HepG2 (cell line): ENCODE results near the gene SAMD14. TPM values are rescaled to one million over a fixed set of nuclear protein-coding genes. Genes with fewer than 3 reads are reported as not detected.

Source experiments
- BHLHE40 ChIP-seq: IDR thresholded peaks from 2 replicates; pipeline ENCODE4 v1.6.1; 2011; ENCODE audit warnings: low read length, improper control_type of control experiment
- CHD4 ChIP-seq: fragments of 200-600 bp; sonication (generic); IDR thresholded peaks from 2 replicates; pipeline ENCODE4 v1.7.0; 2017; ENCODE audit warnings: mild to moderate bottlenecking, low read length, borderline replicate concordance
- EED ChIP-seq: sonication (generic); formaldehyde crosslinking; IDR thresholded peaks from 2 replicates; pipeline ENCODE4 v1.5.0; 2020; ENCODE audit warnings: mild to moderate bottlenecking, missing genetic modification reagents
- FOSL2 ChIP-seq: sonication (generic); formaldehyde crosslinking; IDR thresholded peaks from 2 replicates; pipeline ENCODE4 v1.4.0; 2020; ENCODE audit warnings: missing genetic modification reagents
- FOXP1 ChIP-seq, 2 experiments: fragments of 450-650 bp in 1 of 2; IDR thresholded peaks; 2 replicates each; pipeline ENCODE4 v1.6.1; 2017 to 2018; ENCODE audit warnings: antibody characterized with exemption in 1 of 2
- HIVEP1 ChIP-seq: sonication (generic); formaldehyde crosslinking; IDR thresholded peaks from 2 replicates; pipeline ENCODE4 v1.4.0; 2020; ENCODE audit warnings: mild to moderate bottlenecking, missing genetic modification reagents
- NR2C2 ChIP-seq: sonication (generic); formaldehyde crosslinking; IDR thresholded peaks from 2 replicates; pipeline ENCODE4 v1.4.0; 2020; ENCODE audit warnings: missing genetic modification reagents, mild to moderate bottlenecking, moderate library complexity, borderline replicate concordance
- NRL ChIP-seq: sonication (generic); formaldehyde crosslinking; IDR thresholded peaks from 2 replicates; pipeline ENCODE4 v1.5.0; 2020; ENCODE audit warnings: missing genetic modification reagents, mild to moderate bottlenecking, moderate library complexity, borderline replicate concordance
- POLR2A ChIP-seq, 2 experiments: IDR thresholded peaks; 2 replicates each; pipeline ENCODE4 v1.6.1; 2011; ENCODE audit warnings: low read depth in 2 of 2, low read length in 2 of 2, mild to moderate bottlenecking in 1 of 2, moderate library complexity in 1 of 2; ENCODE audit not compliant: insufficient read depth in 1 of 2
- TCF7 ChIP-seq: sonication (generic); IDR thresholded peaks from 2 replicates; pipeline ENCODE4 v1.6.1; 2016; ENCODE audit warnings: antibody characterized with exemption, low read depth
- TEAD3 ChIP-seq: optimal IDR thresholded peaks from 2 replicates; pipeline ENCODE3; 2016; ENCODE audit warnings: borderline replicate concordance
- THAP11 ChIP-seq: IDR thresholded peaks from 2 replicates; pipeline ENCODE4 v1.6.1; 2016; ENCODE audit warnings: missing biosample characterization, missing genetic modification reagents
- U2AF2 ChIP-seq: fragments of 200-400 bp; formaldehyde crosslinking; IDR thresholded peaks from 2 replicates; pipeline ENCODE4 v1.6.1; 2017; ENCODE audit warnings: low read depth, mild to moderate bottlenecking, low read length
- ZFP41 ChIP-seq: sonication (generic); formaldehyde crosslinking; IDR thresholded peaks from 2 replicates; pipeline ENCODE4 v1.4.0; 2020; ENCODE audit warnings: mild to moderate bottlenecking, missing genetic modification reagents, borderline replicate concordance
- ZFY ChIP-seq: sonication (generic); formaldehyde crosslinking; IDR thresholded peaks from 2 replicates; pipeline ENCODE4 v1.4.0; 2020; ENCODE audit warnings: missing genetic modification reagents
- ZNF18 ChIP-seq: sonication (generic); formaldehyde crosslinking; IDR thresholded peaks from 2 replicates; pipeline ENCODE4 v1.8.0; 2022; ENCODE audit warnings: mild to moderate bottlenecking, missing genetic modification reagents; ENCODE audit not compliant: insufficient replicate concordance
- ZNF230 ChIP-seq: sonication (generic); formaldehyde crosslinking; IDR thresholded peaks from 2 replicates; pipeline ENCODE4 v1.4.0; 2020; ENCODE audit warnings: mild to moderate bottlenecking, missing genetic modification reagents
- ZNF275 ChIP-seq: sonication (generic); formaldehyde crosslinking; IDR thresholded peaks from 2 replicates; pipeline ENCODE4 v1.8.0; 2022; ENCODE audit warnings: missing genetic modification reagents, mild to moderate bottlenecking, inconsistent platforms, borderline replicate concordance
- ZNF501 ChIP-seq: sonication (generic); formaldehyde crosslinking; IDR thresholded peaks from 2 replicates; pipeline ENCODE4 v1.5.1; 2020; ENCODE audit warnings: mild to moderate bottlenecking, moderate library complexity, missing genetic modification reagents
- ZNF567 ChIP-seq: sonication (generic); formaldehyde crosslinking; IDR thresholded peaks from 2 replicates; pipeline ENCODE4 v1.8.1; 2023; ENCODE audit warnings: mild to moderate bottlenecking, missing genetic modification reagents, borderline replicate concordance
- ZNF629 ChIP-seq: sonication (generic); formaldehyde crosslinking; conservative IDR thresholded peaks from 2 replicates; pipeline ENCODE4 v1.5.0; 2020; ENCODE audit warnings: missing genetic modification reagents
- ZNF674 ChIP-seq: sonication (generic); formaldehyde crosslinking; IDR thresholded peaks from 2 replicates; pipeline ENCODE4 v1.5.0; 2020; ENCODE audit warnings: low read depth, mild to moderate bottlenecking, missing genetic modification reagents
- ZNF687 ChIP-seq: sonication (generic); formaldehyde crosslinking; IDR thresholded peaks from 2 replicates; pipeline ENCODE4 v1.5.1; 2020; ENCODE audit warnings: mild to moderate bottlenecking, missing genetic modification reagents, moderate library complexity
- ZNF749 ChIP-seq: sonication (generic); formaldehyde crosslinking; IDR thresholded peaks from 2 replicates; pipeline ENCODE4 v1.8.0; 2022; ENCODE audit warnings: mild to moderate bottlenecking, missing genetic modification reagents, moderate library complexity, borderline replicate concordance
- polyA plus RNA-seq, 8 experiments: library from polyadenylated mRNA; depleted of rRNA in 3 of 8; stranded (reverse) in 7 of 8; unstranded in 1 of 8; fragments of >200 nt; fragmentation: Illumina TruSeq in 4 of 8; extraction: Trizol in 4 of 8; gene quantifications; 2 replicates each; pipeline versions ENCODE4 v1.2.1 to v1.2.3, GENCODE V29; 2011 to 2016; ENCODE audit warnings: low read depth in 4 of 8, missing spikeins in 1 of 8, mixed read lengths in 1 of 8; ENCODE audit not compliant: insufficient read depth in 1 of 8
- total RNA-seq, 5 experiments: library from RNA; depleted of rRNA; stranded (reverse); fragments of >200 nt; fragmentation: Illumina TruSeq; extraction: Trizol; gene quantifications; 2 replicates each; pipeline ENCODE4 v1.2.3, GENCODE V29; 2016; ENCODE audit warnings: low read depth in 1 of 5

The SAMD14 gene
- total and polyA plus RNA-seq, 2 of the 13 experiments (the other 11 are each of a cell fraction or from before 2014, with no cell fraction given): 0.07 to 0.22 TPM

- TF ChIP-seq ZNF687 (CRISPR knock-in tag) (peak; percentile 45), ZNF749 (CRISPR knock-in tag) (no peak), NR2C2 (CRISPR knock-in tag) (no peak), ZNF230 (CRISPR knock-in tag) (no peak), ZNF18 (peak; percentile 4), POLR2A (IDR thresholded peaks at IDR 0.05; ENCODE audit: insufficient read depth in 1 of 2, low read depth in 2 of 2, low read length in 2 of 2) (no peak), ZNF275 (no peak), U2AF2 (no peak), FOSL2 (CRISPR knock-in tag) (peak; percentile 44; the same call in 1 of the 2 replicates), EED (CRISPR knock-in tag) (peak; percentile 65), ZNF501 (CRISPR knock-in tag) (peak; percentile 49), ZFY (CRISPR knock-in tag) (peak; percentile 26; the same call in 1 of the 2 replicates), ZFP41 (CRISPR knock-in tag) (0 out of 2 replicates have a peak, but pooled peaks have one; percentile 48), NRL (peak; percentile 57; the same call in 1 of the 2 replicates), FOXP1 (IDR thresholded peaks at IDR 0.05) (no peak), FOXP1 (CRISPR knock-in tag; IDR thresholded peaks at IDR 0.05) (no peak), TCF7 (no peak), BHLHE40 (peak; percentile 11; the same call in 1 of the 2 replicates), HIVEP1 (0 out of 2 replicates have a peak, but pooled peaks have one; percentile 29), CHD4 (0 out of 2 replicates have a peak, but pooled peaks have one; percentile 49), ZNF629 (CRISPR knock-in tag) (peak; percentile 73), TEAD3 (CRISPR knock-in tag) (peak; percentile 19), THAP11 (CRISPR knock-in tag) (0 out of 2 replicates have a peak, but pooled peaks have one; percentile 31), ZNF674 (CRISPR knock-in tag) (peak; percentile 55; the same call in 1 of the 2 replicates), ZNF567 (0 out of 2 replicates have a peak, but pooled peaks have one; percentile 60)
Measured at GRCh38 chr17:50087246-50087911, 42.6 kb downstream of the SAMD14 start (continued).
